NCI-H226 (cell line): Measurements from ENCODE around the gene WNT9A.

Experiments used
- DNase-seq: peaks from one replicate; pipeline ENCODE4 v3.0.0-alpha.2; 2015

WNT9A gene

GRCh38 chr1:227954163-227954850, 6.6 kb upstream of the WNT9A start:
- no peak for DNase-seq

GRCh38 chr1:227953022-227953412, 5.3 kb upstream of the WNT9A start:
- DNase-seq = no peak

- DNase-seq = no peak
Measured at GRCh38 chr1:227952374-227953021, 4.8 kb upstream of the WNT9A start.

GRCh38 chr1:227951624-227952373, 4.1 kb upstream of the WNT9A start:
- DNase-seq = no peak

- no peak for DNase-seq
Measured at GRCh38 chr1:227950735-227951346, 3.1 kb upstream of the WNT9A start.

GRCh38 chr1:227949954-227950734, 2.4 kb upstream of the WNT9A start:
- no peak for DNase-seq

GRCh38 chr1:227949341-227949921, 1.7 kb upstream of the WNT9A start:
- DNase-seq = no peak

GRCh38 chr1:227948493-227949260, 945 bp upstream of the WNT9A start:
- no peak for DNase-seq

- DNase-seq = no peak
Measured at GRCh38 chr1:227947386-227947675, 401 bp downstream of the WNT9A start.

- peak; percentile 66 for DNase-seq
Measured at GRCh38 chr1:227946624-227947385, 927 bp downstream of the WNT9A start.

GRCh38 chr1:227945891-227946623, 1.7 kb downstream of the WNT9A start:
- DNase-seq = peak; percentile 62

GRCh38 chr1:227944931-227945890, 2.5 kb downstream of the WNT9A start:
- peak; percentile 74 for DNase-seq

GRCh38 chr1:227944090-227944930, 3.4 kb downstream of the WNT9A start:
- no peak for DNase-seq

GRCh38 chr1:227943381-227944089, 4.2 kb downstream of the WNT9A start:
- DNase-seq = no peak

- DNase-seq = no peak
Measured at GRCh38 chr1:227942716-227943261, 4.9 kb downstream of the WNT9A start.

- no peak for DNase-seq
Measured at GRCh38 chr1:227942021-227942715, 5.6 kb downstream of the WNT9A start.
